ENCODE results near the gene NEK2. TPM values are rescaled to one million over a fixed set of nuclear protein-coding genes. Genes with fewer than 3 reads are reported as not detected.
"Not testable (repeated sequence)": the region's sequence is repeated elsewhere in the genome, so short reads cannot be mapped to it uniquely, and the experiment has no call there.

Gene NEK2
- total and polyA plus RNA-seq, 4 donors: 1.0 to 1.5 TPM; not detected in 2

DNA sequence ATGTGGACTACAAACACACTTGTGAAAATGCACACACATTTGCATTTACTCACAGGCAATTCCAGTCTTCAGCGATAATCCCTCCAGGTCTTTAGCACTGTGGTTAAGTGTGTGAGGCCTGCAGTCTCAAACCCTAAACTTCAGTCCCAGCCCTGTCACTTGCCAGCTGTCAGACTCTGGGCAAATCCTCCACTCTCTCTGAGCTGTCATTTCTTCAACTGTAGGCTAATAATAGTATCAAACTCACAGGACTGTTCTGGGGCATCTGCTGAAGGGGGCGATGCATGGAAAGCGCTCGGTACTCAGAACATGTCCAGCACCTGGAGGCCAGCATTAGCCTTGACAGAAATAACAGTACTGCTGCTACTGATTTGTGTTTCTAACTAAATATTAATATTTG lies 48.2 kb downstream of the NEK2 start:
- DNase-seq (no peak), ATAC-seq (ENCODE audit: low FRiP score) (no peak)
- no peaks in the 10 kb centered on the region for H3K4me1 ChIP-seq (ENCODE audit: control insufficient read depth in 1 of 2, insufficient read depth in 2 of 2, low read length in 2 of 2)
- no peaks in the 10 kb centered on the region for H3K9me3 ChIP-seq (ENCODE audit: control insufficient read depth, low read length)
- no peaks in the 10 kb centered on the region for H3K36me3 ChIP-seq (ENCODE audit: control insufficient read depth in 1 of 2, insufficient read depth in 2 of 2, low read length in 1 of 2)
- intact Hi-C loops (cut with DNase I): no loop called here
- 91 to 94% methylated on average over 4 of the region's 4 CpGs for WGBS, 2 donors
- H3K4me3 ChIP-seq (ENCODE audit: low read length in 2 of 2): no peak overlapping the region
- H3K27ac ChIP-seq (ENCODE audit: low read depth in 1 of 2, low read length in 2 of 2): no peak overlapping the region
- H3K27me3 ChIP-seq (ENCODE audit: control insufficient read depth in 1 of 2, insufficient read depth in 2 of 2, low read length in 1 of 2): no peaks in the 10 kb centered on the region

DNA sequence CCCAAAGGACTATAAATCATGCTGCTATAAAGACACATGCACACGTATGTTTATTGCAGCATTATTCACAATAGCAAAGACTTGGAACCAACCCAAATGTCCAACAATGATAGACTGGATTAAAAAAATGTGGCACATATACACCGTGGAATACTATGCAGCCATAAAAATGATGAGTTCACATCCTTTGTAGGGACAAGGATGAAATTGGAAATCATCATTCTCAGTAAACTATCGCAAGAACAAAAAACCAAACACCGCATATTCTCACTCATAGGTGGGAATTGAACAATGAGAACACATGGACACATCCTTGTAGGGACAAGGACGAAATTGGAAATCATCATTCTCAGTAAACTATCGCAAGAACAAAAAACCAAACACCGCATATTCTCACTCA lies 49.6 kb downstream of the NEK2 start:
- H3K27me3 ChIP-seq (ENCODE audit: control insufficient read depth in 1 of 2, insufficient read depth in 2 of 2, low read length in 1 of 2); H3K27ac ChIP-seq (ENCODE audit: low read depth in 1 of 2, low read length in 2 of 2); ATAC-seq (ENCODE audit: low FRiP score); H3K36me3 ChIP-seq (ENCODE audit: control insufficient read depth in 1 of 2, insufficient read depth in 2 of 2, low read length in 1 of 2); DNase-seq; intact Hi-C loops (cut with DNase I); H3K9me3 ChIP-seq (ENCODE audit: control insufficient read depth, low read length); H3K4me1 ChIP-seq (ENCODE audit: control insufficient read depth in 1 of 2, insufficient read depth in 2 of 2, low read length in 2 of 2); H3K4me3 ChIP-seq (ENCODE audit: low read length in 2 of 2): not testable (repeated sequence)
- WGBS, 2 donors: 96 to 97% methylated on average over 6 of the region's 7 CpGs

DNA sequence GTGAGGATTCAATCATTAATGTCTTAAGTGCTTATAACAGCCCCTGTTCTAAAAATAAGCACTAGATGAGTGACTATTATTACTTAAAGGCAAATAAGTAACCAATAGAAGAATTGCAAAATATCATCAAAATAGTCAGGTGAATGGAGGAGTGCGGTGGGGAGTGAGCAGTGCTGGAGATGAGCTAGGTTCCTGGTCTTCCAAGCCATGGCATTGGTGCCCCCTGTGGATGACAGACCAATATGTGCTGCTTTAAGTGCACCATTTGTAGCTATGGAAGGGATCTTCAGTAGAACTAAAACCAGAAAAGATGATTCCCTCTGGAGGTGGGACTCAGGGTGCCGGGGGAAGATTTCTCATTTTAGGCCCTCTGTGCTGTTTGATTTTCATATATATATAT lies 50.4 kb downstream of the NEK2 start:
- intact Hi-C loops (cut with DNase I): no loop called here
- no peak overlapping the region for H3K4me3 ChIP-seq (ENCODE audit: low read length in 2 of 2)
- H3K27me3 ChIP-seq (ENCODE audit: control insufficient read depth in 1 of 2, insufficient read depth in 2 of 2, low read length in 1 of 2): no peaks in the 10 kb centered on the region
- no peak for DNase-seq
- no peaks in the 10 kb centered on the region for H3K4me1 ChIP-seq (ENCODE audit: control insufficient read depth in 1 of 2, insufficient read depth in 2 of 2, low read length in 2 of 2)
- H3K36me3 ChIP-seq (ENCODE audit: control insufficient read depth in 1 of 2, insufficient read depth in 2 of 2, low read length in 1 of 2): no peaks in the 10 kb centered on the region
- 92 to 98% methylated on average over 2 of the region's 2 CpGs for WGBS, 2 donors
- H3K27ac ChIP-seq (ENCODE audit: low read depth in 1 of 2, low read length in 2 of 2): no peak overlapping the region
- no peaks in the 10 kb centered on the region for H3K9me3 ChIP-seq (ENCODE audit: control insufficient read depth, low read length)
- no peak for ATAC-seq (ENCODE audit: low FRiP score)

DNA sequence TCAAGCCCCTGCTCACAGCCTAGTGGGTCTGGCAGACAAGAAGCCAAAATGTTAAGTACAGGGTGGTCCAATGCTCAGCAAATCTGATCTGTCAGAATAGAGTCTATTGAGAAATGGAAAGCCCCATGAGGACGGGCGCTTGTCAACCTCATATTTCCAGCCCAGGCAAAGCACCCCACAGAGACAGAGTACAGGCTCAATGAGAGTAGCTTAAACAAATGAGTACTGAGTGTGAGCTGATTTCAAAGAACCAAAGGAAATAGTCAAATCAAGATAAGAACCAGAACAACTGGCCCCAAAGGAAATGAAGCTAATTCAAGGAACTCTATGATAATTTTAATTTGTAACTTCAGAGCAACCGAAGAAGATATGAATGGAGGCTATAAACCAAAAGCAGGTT lies 51.9 kb downstream of the NEK2 start:
- WGBS, 2 donors: 86 to 90% methylated on average over 3 of the region's 3 CpGs
- intact Hi-C loops (cut with DNase I): no loop called here

DNA sequence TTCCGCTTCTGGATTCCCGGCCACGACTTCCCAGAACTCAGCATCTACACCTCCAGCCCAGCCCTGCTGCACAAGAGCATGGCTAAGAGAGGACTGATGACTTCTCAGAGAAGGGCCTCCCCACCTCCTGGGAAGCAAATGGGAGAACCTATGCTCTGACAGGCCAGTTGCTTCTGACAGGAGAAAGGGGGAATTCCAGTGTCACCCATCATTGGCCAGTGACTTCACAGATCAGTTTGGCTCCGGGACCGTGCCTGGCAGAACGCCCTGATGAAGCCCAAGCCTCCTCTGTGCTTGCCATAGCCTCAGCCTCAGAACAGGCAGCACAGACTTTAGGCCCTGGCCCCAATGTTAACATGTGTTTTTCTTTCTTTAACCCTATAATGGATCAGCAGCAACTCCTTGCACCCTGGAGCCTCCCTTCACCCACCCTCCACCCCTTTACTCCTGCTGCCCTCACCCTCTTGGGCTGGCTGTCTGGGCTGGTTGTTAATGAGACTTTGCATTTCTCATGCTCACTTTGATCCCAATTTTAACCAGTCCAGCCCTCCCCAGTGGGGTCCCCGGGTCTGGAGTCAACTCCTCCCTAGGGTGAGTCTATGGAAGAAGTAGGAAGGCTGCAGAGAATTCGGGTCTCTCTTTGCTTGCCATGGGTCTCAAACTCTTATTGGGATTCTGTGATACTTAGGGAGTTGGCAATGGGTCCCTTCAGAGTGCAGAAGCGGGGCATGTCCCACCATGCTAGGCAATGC lies 53.8 kb downstream of the NEK2 start:
- H3K36me3 ChIP-seq (ENCODE audit: control insufficient read depth in 1 of 2, insufficient read depth in 2 of 2, low read length in 1 of 2): no peaks in the 10 kb centered on the region
- H3K4me3 ChIP-seq (ENCODE audit: low read length in 2 of 2): no peak overlapping the region
- no peaks in the 10 kb centered on the region for H3K27me3 ChIP-seq (ENCODE audit: control insufficient read depth in 1 of 2, insufficient read depth in 2 of 2, low read length in 1 of 2)
- ATAC-seq (ENCODE audit: low FRiP score) (no peak), DNase-seq (peak in 1 of 2 donors; percentile 70)
- intact Hi-C loops (cut with DNase I): no loop called here
- H3K9me3 ChIP-seq (ENCODE audit: control insufficient read depth, low read length): no peaks in the 10 kb centered on the region
- H3K4me1 ChIP-seq (ENCODE audit: control insufficient read depth in 1 of 2, insufficient read depth in 2 of 2, low read length in 2 of 2): no peaks in the 10 kb centered on the region
- no peak overlapping the region for H3K27ac ChIP-seq (ENCODE audit: low read depth in 1 of 2, low read length in 2 of 2)
- WGBS, 2 donors: 58 to 66% methylated on average over 9 of the region's 9 CpGs

More for the DNA sequence above, 51.9 kb downstream of the NEK2 start:
- Histone ChIP-seq H3K36me3 (ENCODE audit: control insufficient read depth in 1 of 2, insufficient read depth in 2 of 2, low read length in 1 of 2) (no peaks in the 10 kb centered on the region), H3K27me3 (ENCODE audit: control insufficient read depth in 1 of 2, insufficient read depth in 2 of 2, low read length in 1 of 2) (no peaks in the 10 kb centered on the region), H3K4me3 (ENCODE audit: low read length in 2 of 2) (no peak overlapping the region), H3K27ac (ENCODE audit: low read depth in 1 of 2, low read length in 2 of 2) (no peak overlapping the region), H3K9me3 (ENCODE audit: control insufficient read depth, low read length) (no peaks in the 10 kb centered on the region), H3K4me1 (ENCODE audit: control insufficient read depth in 1 of 2, insufficient read depth in 2 of 2, low read length in 2 of 2) (no peaks in the 10 kb centered on the region)
- DNase-seq (no peak), ATAC-seq (ENCODE audit: low FRiP score) (no peak)

DNA sequence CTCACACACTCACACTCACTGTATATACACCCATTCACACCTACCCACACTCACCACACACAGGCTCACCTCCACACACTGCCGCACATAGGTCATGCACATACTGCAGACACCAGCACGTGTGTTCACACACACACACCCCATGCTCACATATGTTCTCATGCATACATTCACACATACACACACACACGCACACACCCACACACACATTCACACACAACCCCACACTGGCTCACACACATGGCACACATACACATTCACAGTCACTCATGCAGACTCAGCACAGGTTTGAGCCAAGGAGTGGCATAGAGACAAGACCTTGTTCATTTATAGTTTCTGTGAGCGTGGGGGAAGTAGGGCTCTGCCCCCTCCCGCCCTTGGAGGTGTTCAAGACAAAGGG lies 55.3 kb downstream of the NEK2 start:
- Histone ChIP-seq H3K9me3 (ENCODE audit: control insufficient read depth, low read length) (no peaks in the 10 kb centered on the region), H3K36me3 (ENCODE audit: control insufficient read depth in 1 of 2, insufficient read depth in 2 of 2, low read length in 1 of 2) (no peaks in the 10 kb centered on the region), H3K4me3 (ENCODE audit: low read length in 2 of 2) (no peak overlapping the region), H3K4me1 (ENCODE audit: control insufficient read depth in 1 of 2, insufficient read depth in 2 of 2, low read length in 2 of 2) (no peaks in the 10 kb centered on the region), H3K27me3 (ENCODE audit: control insufficient read depth in 1 of 2, insufficient read depth in 2 of 2, low read length in 1 of 2) (no peaks in the 10 kb centered on the region), H3K27ac (ENCODE audit: low read depth in 1 of 2, low read length in 2 of 2) (no peak overlapping the region)
- DNase-seq: no peak
- no peak for ATAC-seq (ENCODE audit: low FRiP score)
- intact Hi-C loops (cut with DNase I): no loop called here
- WGBS, 2 donors: 91 to 94% methylated on average over 5 of the region's 5 CpGs

DNA sequence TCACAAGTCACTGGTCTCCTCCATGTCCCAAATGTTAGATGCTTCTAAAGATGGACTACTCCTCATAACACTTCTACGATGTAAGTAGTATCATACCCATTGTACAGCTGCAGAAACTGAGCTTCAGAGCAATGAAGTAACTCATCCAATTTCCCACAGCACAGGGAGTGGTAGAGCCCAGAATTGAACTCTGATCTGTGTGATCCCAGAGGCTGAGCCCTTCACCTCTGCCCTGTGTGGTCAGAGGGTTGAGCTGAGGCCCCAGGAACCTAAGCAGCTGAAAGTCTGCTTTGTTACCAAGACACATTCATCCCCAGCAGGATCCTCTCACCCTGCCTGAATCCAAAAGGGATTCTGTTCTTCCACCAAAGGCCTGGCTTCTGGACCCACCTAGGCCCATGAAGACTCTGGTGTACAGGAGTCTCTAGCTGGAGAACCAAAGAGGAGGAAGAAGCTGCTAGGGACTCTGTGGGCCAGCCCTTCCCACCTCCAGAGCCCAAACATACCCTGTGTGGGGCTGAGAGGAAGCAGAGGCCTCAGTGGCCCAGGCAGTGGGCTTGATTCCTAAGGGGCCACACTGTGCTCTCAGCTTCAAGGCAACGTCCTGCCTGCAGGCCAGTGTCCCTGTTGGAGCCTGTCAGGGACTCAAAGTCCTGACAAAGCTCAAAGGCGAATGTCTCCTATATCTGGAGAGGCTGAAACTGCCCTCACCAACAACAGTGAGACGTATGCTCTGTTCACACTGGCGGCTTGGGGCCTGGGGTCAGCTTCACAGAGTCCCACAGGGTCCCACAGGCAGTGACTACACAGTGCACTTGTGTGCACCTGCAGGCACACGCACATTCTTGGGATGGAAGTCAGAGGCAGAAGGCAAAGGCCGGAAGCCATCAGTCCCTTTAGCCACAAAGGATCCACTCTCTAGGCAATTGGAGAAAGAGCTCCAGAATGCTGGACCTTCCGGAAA lies 56.1 kb downstream of the NEK2 start:
- Histone ChIP-seq H3K36me3 (ENCODE audit: control insufficient read depth in 1 of 2, insufficient read depth in 2 of 2, low read length in 1 of 2) (no peaks in the 10 kb centered on the region), H3K4me1 (ENCODE audit: control insufficient read depth in 1 of 2, insufficient read depth in 2 of 2, low read length in 2 of 2) (no peaks in the 10 kb centered on the region), H3K9me3 (ENCODE audit: control insufficient read depth, low read length) (no peaks in the 10 kb centered on the region), H3K27me3 (ENCODE audit: control insufficient read depth in 1 of 2, insufficient read depth in 2 of 2, low read length in 1 of 2) (no peaks in the 10 kb centered on the region), H3K4me3 (ENCODE audit: low read length in 2 of 2) (no peak overlapping the region), H3K27ac (ENCODE audit: low read depth in 1 of 2, low read length in 2 of 2) (no peak overlapping the region)
- 81 to 83% methylated on average over 8 of the region's 8 CpGs for WGBS, 2 donors
- ATAC-seq (ENCODE audit: low FRiP score): no peak
- no peak for DNase-seq
- intact Hi-C loops (cut with DNase I): no loop called here

DNA sequence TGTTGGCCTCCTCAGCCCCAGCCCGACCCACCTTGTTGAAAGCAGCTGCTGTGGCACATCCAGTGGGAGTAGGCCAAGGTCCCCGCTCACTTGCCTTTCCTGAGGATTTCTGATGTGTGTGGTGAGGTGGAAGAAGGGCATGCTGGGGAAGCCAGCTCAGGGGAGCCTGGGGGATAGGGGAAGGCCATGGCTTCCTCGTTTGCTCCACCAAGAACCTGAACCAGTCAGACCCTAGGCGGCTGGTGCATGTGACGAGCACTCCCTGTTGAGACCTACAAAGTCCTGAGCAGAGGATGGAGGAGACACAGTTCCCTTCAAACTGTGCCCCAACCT lies 58.5 kb downstream of the NEK2 start:
- no peaks in the 10 kb centered on the region for H3K4me1 ChIP-seq (ENCODE audit: control insufficient read depth in 1 of 2, insufficient read depth in 2 of 2, low read length in 2 of 2)
- no peaks in the 10 kb centered on the region for H3K9me3 ChIP-seq (ENCODE audit: control insufficient read depth, low read length)
- DNase-seq: no peak
- intact Hi-C loops (cut with DNase I): no loop called here
- no peak overlapping the region for H3K4me3 ChIP-seq (ENCODE audit: low read length in 2 of 2)
- ATAC-seq (ENCODE audit: low FRiP score): no peak
- H3K27ac ChIP-seq (ENCODE audit: low read depth in 1 of 2, low read length in 2 of 2): peak overlapping the region; percentile 1 to 55
- H3K27me3 ChIP-seq (ENCODE audit: control insufficient read depth in 1 of 2, insufficient read depth in 2 of 2, low read length in 1 of 2): no peaks in the 10 kb centered on the region
- 48 to 49% methylated on average over 5 of the region's 5 CpGs for WGBS, 2 donors
- no peaks in the 10 kb centered on the region for H3K36me3 ChIP-seq (ENCODE audit: control insufficient read depth in 1 of 2, insufficient read depth in 2 of 2, low read length in 1 of 2)

Measured in aorta (tissue), 5 donors.